IMR-90 (cell line): Measurements from ENCODE around the gene ANKMY1. TPM values are rescaled to one million over a fixed set of nuclear protein-coding genes. Genes with fewer than 3 reads are reported as not detected.

Source experiments
- ATAC-seq: fragments of 200-7000 bp; cut with Tn5 transposase; 2 replicates; pipeline ENCODE4 v1.9.1; 2020; ENCODE audit warnings: low read depth, mild to moderate bottlenecking, moderate library complexity
- BruUV-seq: library from RNA; stranded (reverse); fragments of 400-500 nt; replicated peaks from 2 replicates; lab custom pipeline; 2021; lab: Mats Ljungman, UMichigan
- CTCF ChIA-PET: fragments of 300-600 bp; formaldehyde crosslinking; extraction: SDS; loops from one replicate; lab custom pipeline; 2021; ENCODE audit warnings: antibody characterized with exemption; lab: Yijun Ruan, JAX
- POLR2A ChIA-PET: fragments of 300-600 bp; sonication (Branson Sonifier 250); formaldehyde crosslinking; loops from one replicate; lab custom pipeline; 2022; ENCODE audit warnings: antibody characterized with exemption; ENCODE audit not compliant: unreplicated experiment; lab: Charles Lee
- DNase-seq: peaks from one replicate; pipeline ENCODE4 v3.0.0; 2013
- H2AFZ ChIP-seq: replicated peaks from 2 replicates; pipeline ENCODE3; 2013; ENCODE audit warnings: low read length, mild to moderate bottlenecking; ENCODE audit not compliant: poor library complexity
- H2AK5ac ChIP-seq: 2 replicates; pipeline ENCODE4 v1.6.1; 2013; ENCODE audit warnings: low read depth, low read length, inconsistent platforms
- H2AK9ac ChIP-seq: replicated peaks from 2 replicates; pipeline ENCODE3; 2013; ENCODE audit warnings: mild to moderate bottlenecking, low read depth, low read length, moderate library complexity; ENCODE audit not compliant: poor library complexity
- H2BK120ac ChIP-seq: 2 replicates; pipeline ENCODE4 v1.6.1; 2013; ENCODE audit warnings: low read depth, low read length, inconsistent platforms
- H2BK15ac ChIP-seq: 3 replicates; pipeline ENCODE4 v1.6.1; 2013; ENCODE audit warnings: low read depth, low read length, inconsistent platforms
- H2BK20ac ChIP-seq: 2 replicates; pipeline ENCODE4 v1.6.1; 2013; ENCODE audit warnings: low read depth, mild to moderate bottlenecking, inconsistent platforms, low read length, moderate library complexity
- H2BK5ac ChIP-seq: 2 replicates; pipeline ENCODE4 v1.6.1; 2013; ENCODE audit warnings: mild to moderate bottlenecking, low read depth, low read length, inconsistent platforms; ENCODE audit not compliant: poor library complexity, severe bottlenecking
- H3K14ac ChIP-seq: replicated peaks from 2 replicates; pipeline ENCODE4 v1.6.1; 2013; ENCODE audit warnings: low read depth, low read length, inconsistent platforms
- H3K18ac ChIP-seq: 2 replicates; pipeline ENCODE4 v1.6.1; 2013; ENCODE audit warnings: low read depth, low read length, control low read depth
- H3K23ac ChIP-seq: 2 replicates; pipeline ENCODE4 v1.6.1; 2013; ENCODE audit warnings: low read depth, low read length, inconsistent platforms
- H3K27ac ChIP-seq: 2 replicates; pipeline ENCODE4 v1.5.1; 2013; ENCODE audit warnings: mild to moderate bottlenecking, control low read depth, low read length; ENCODE audit not compliant: insufficient read depth
- H3K27me3 ChIP-seq: 2 replicates; pipeline ENCODE4 v1.6.1; 2013; ENCODE audit warnings: low read length; ENCODE audit not compliant: control insufficient read depth, insufficient read depth
- H3K36me3 ChIP-seq: 2 replicates; pipeline ENCODE4 v1.6.1; 2013; ENCODE audit warnings: low read length, mixed read lengths; ENCODE audit not compliant: control insufficient read depth, insufficient read depth
- H3K4ac ChIP-seq: 2 replicates; pipeline ENCODE4 v1.6.1; 2013; ENCODE audit warnings: low read depth, low read length, inconsistent platforms
- H3K4me1 ChIP-seq: 2 replicates; pipeline ENCODE4 v1.6.1; 2013; ENCODE audit warnings: low read length, mixed read lengths; ENCODE audit not compliant: control insufficient read depth, insufficient read depth
- H3K4me2 ChIP-seq: 2 replicates; pipeline ENCODE4 v1.6.1; 2013; ENCODE audit warnings: low read depth, mild to moderate bottlenecking, control low read depth, low read length, moderate library complexity
- H3K4me3 ChIP-seq: 2 replicates; pipeline ENCODE4 v1.5.1; 2013; ENCODE audit warnings: low read depth, mild to moderate bottlenecking, control low read depth, low read length, moderate library complexity; ENCODE audit not compliant: insufficient read depth
- H3K56ac ChIP-seq: 2 replicates; pipeline ENCODE4 v1.6.1; 2013; ENCODE audit warnings: low read length, inconsistent platforms; ENCODE audit not compliant: insufficient read depth; ENCODE audit errors: extremely low read depth
- H3K79me1 ChIP-seq, 2 experiments: 2 replicates each; pipeline ENCODE4 v1.6.1; 2013; ENCODE audit warnings: low read length in 2 of 2, inconsistent platforms in 1 of 2, low read depth in 1 of 2
- H3K9ac ChIP-seq: 2 replicates; pipeline ENCODE4 v1.6.1; 2013; ENCODE audit warnings: low read depth, low read length, control low read depth
- H3K9me1 ChIP-seq: 2 replicates; pipeline ENCODE4 v1.6.1; 2013; ENCODE audit warnings: low read length, inconsistent platforms; ENCODE audit not compliant: insufficient read depth
- H3K9me3 ChIP-seq: 2 replicates; pipeline ENCODE4 v1.6.1; 2013; ENCODE audit warnings: low read length; ENCODE audit not compliant: control insufficient read depth, insufficient read depth
- H4K20me1 ChIP-seq: 2 replicates; pipeline ENCODE4 v1.6.1; 2013; ENCODE audit warnings: low read length, inconsistent platforms; ENCODE audit not compliant: insufficient read depth
- H4K5ac ChIP-seq: 2 replicates; pipeline ENCODE4 v1.6.1; 2013; ENCODE audit warnings: mild to moderate bottlenecking, low read depth, low read length, control low read depth
- H4K8ac ChIP-seq, 2 experiments: 2 replicates each; pipeline ENCODE4 v1.6.1; 2013; ENCODE audit warnings: low read depth in 2 of 2, low read length in 2 of 2, control low read depth in 1 of 2, inconsistent platforms in 1 of 2
- H4K91ac ChIP-seq: 2 replicates; pipeline ENCODE4 v1.6.1; 2013; ENCODE audit warnings: low read depth, low read length, inconsistent platforms; ENCODE audit not compliant: insufficient read depth
- BHLHE40 ChIP-seq: fragments of 150-350 bp; IDR thresholded peaks from 2 replicates; pipeline ENCODE4 v1.6.1; 2016; ENCODE audit warnings: mild to moderate bottlenecking, low read depth, low read length
- CEBPB ChIP-seq: IDR thresholded peaks from 2 replicates; pipeline ENCODE4 v1.6.1; 2012; ENCODE audit warnings: low read depth, low read length, improper control_type of control experiment
- RAD21 ChIP-seq: IDR thresholded peaks from 2 replicates; pipeline ENCODE4 v1.6.1; 2012; ENCODE audit warnings: low read length, improper control_type of control experiment
- WGBS, 2 experiments: methylation state at CpG; one replicate each; pipeline versions ENCODE4 v1.1.5 to v1.1.7; 2013; ENCODE audit warnings: missing lambda C conversion rate in 2 of 2; ENCODE audit not compliant: insufficient read length in 1 of 2; ENCODE audit errors: extremely low coverage in 2 of 2; 5-methylcytosine and 5-hydroxymethylcytosine counted together
- dilution Hi-C: fragments of 300-500 bp; cut with HindIII; formaldehyde crosslinking; loops from one replicate; pipeline ENCODE4 v1.14.3; 2018; ENCODE audit warnings: low sequenced_read_pairs; ENCODE audit not compliant: unreplicated experiment
- in situ Hi-C: fragments of 300-500 bp; cut with MboI; formaldehyde crosslinking; loops from 3 replicates; pipeline ENCODE4 v1.14.3; 2019; ENCODE audit warnings: low sequenced_read_pairs, inconsistent platforms, mixed read lengths
- intact Hi-C: fragments of 100-400 bp; cut with micrococcal nuclease; formaldehyde crosslinking; loops from 2 replicates; pipeline ENCODE4 v1.10.0; 2022
- polyA plus RNA-seq, 3 experiments: library from polyadenylated mRNA; depleted of rRNA; stranded (reverse); fragments of >200 nt; gene quantifications; 2 replicates each; pipeline ENCODE4 v1.2.3, GENCODE V29; 2012; ENCODE audit warnings: low replicate concordance in 1 of 3
- total RNA-seq: library from RNA; depleted of rRNA; stranded (reverse); fragments of >200 nt; gene quantifications from 2 replicates; pipeline ENCODE4 v1.2.3, GENCODE V29; 2012

Gene ANKMY1
- total and polyA plus RNA-seq, 2 of the 4 experiments (the other 2 are of a cell fraction), result 2.9 to 5.5 TPM

GRCh38 chr2:240577281-240578109 lies 19.7 kb upstream of the ANKMY1 start (continued):
- no peak for TF ChIP-seq RAD21

GRCh38 chr2:240576436-240577205 lies 18.8 kb upstream of the ANKMY1 start:
- Histone ChIP-seq H3K4me2 (no peak overlapping the region), H4K8ac (no peak overlapping the region), H3K4me1 (peaks cover 10% of the 10 kb centered on the region; the same call in 1 of the 2 replicates), H3K14ac (no peak overlapping the region), H2BK5ac (no peak overlapping the region), H2BK20ac (no peak overlapping the region), H2BK15ac (no peak overlapping the region), H3K9me3 (peaks cover 2% of the 10 kb centered on the region; the same call in 1 of the 2 replicates), H3K36me3 (peaks cover 31% of the 10 kb centered on the region), H2AFZ (no peak overlapping the region), H3K4ac (no peak overlapping the region), H3K18ac (no peak overlapping the region), H2AK5ac (no peak overlapping the region), H3K79me1 (peaks cover 14 to 38% of the 10 kb centered on the region in 2 experiments; a peak in 3 of 4 replicates), H3K9me1 (peaks cover 12% of the 10 kb centered on the region), H2BK120ac (no peak overlapping the region), H3K27me3 (no peaks in the 10 kb centered on the region), H3K9ac (no peak overlapping the region), H4K91ac (no peak overlapping the region), H3K27ac (no peak overlapping the region), H4K5ac (no peak overlapping the region), H3K56ac (no peak overlapping the region), H4K20me1 (peaks cover 33% of the 10 kb centered on the region), H3K23ac (no peak overlapping the region), H2AK9ac (no peak overlapping the region), H3K4me3 (no peak overlapping the region)
- ChIA-PET POLR2A (no interaction called here), CTCF (no interaction called here)
- intact Hi-C loops (no loop called here), in situ Hi-C loops (no loop called here), dilution Hi-C loops (no loop called here)
- ATAC-seq (no peak), DNase-seq (no peak)
- no TSS peak for BruUV-seq
- TF ChIP-seq BHLHE40 (no peak), CEBPB (no peak)
- WGBS, 2 experiments, result 96% methylated on average over 7 of the region's 32 CpGs; no CpG with 5 or more reads in 1 of the 2 experiments
